ENCODE measurements around the gene SPPL2A. TPM values are rescaled to one million over a fixed set of nuclear protein-coding genes. Genes with fewer than 3 reads are reported as not detected.

SPPL2A gene
- total and polyA plus RNA-seq, 2 experiments from 2014 or later = 37.3 to 198 TPM

GRCh38 chr15:50797926-50798325, 32.4 kb upstream of the SPPL2A start:
- H3K27ac ChIP-seq = no peak overlapping the region
- no peak for TF ChIP-seq CTCF (IDR thresholded peaks at IDR 0.05; ENCODE audit: low read depth, low read length)
- no peak for DNase-seq (ENCODE audit: low read depth in 1 of 2, low spot score in 1 of 2)
- H3K36me3 ChIP-seq = no peaks in the 10 kb centered on the region
- H3K27me3 ChIP-seq = no peaks in the 10 kb centered on the region
- no peaks in the 10 kb centered on the region for H3K4me1 ChIP-seq (ENCODE audit: low read depth)
- H3K9me3 ChIP-seq (ENCODE audit: low read depth) = no peaks in the 10 kb centered on the region
- H3K4me3 ChIP-seq = no peak overlapping the region

GRCh38 chr15:50791486-50791885, 26.0 kb upstream of the SPPL2A start:
- no peak for TF ChIP-seq CTCF (IDR thresholded peaks at IDR 0.05; ENCODE audit: low read depth, low read length)
- no peak overlapping the region for H3K4me3 ChIP-seq
- no peak overlapping the region for H3K27ac ChIP-seq

GRCh38 chr15:50790778-50791453, 25.4 kb upstream of the SPPL2A start:
- no peak overlapping the region for H3K4me3 ChIP-seq
- H3K4me1 ChIP-seq (ENCODE audit: low read depth) = no peaks in the 10 kb centered on the region
- TF ChIP-seq CTCF (IDR thresholded peaks at IDR 0.05; ENCODE audit: low read depth, low read length) = no peak
- H3K27ac ChIP-seq = no peak overlapping the region
- H3K9me3 ChIP-seq (ENCODE audit: low read depth) = no peaks in the 10 kb centered on the region
- no peaks in the 10 kb centered on the region for H3K36me3 ChIP-seq
- H3K27me3 ChIP-seq = no peaks in the 10 kb centered on the region
- DNase-seq (ENCODE audit: low read depth in 1 of 2, low spot score in 1 of 2) = no peak

More at GRCh38 chr15:50791486-50791885, 26.0 kb upstream of the SPPL2A start:
- Histone ChIP-seq H3K27me3 (no peaks in the 10 kb centered on the region), H3K4me1 (ENCODE audit: low read depth) (no peaks in the 10 kb centered on the region), H3K9me3 (ENCODE audit: low read depth) (no peaks in the 10 kb centered on the region), H3K36me3 (no peaks in the 10 kb centered on the region)
- no peak for DNase-seq (ENCODE audit: low read depth in 1 of 2, low spot score in 1 of 2)

- no peak for TF ChIP-seq CTCF (IDR thresholded peaks at IDR 0.05; ENCODE audit: low read depth, low read length)
These were observed 21.4 kb upstream of the SPPL2A start for GRCh38 chr15:50786871-50787270.

GRCh38 chr15:50786438-50786837, 20.9 kb upstream of the SPPL2A start:
- TF ChIP-seq CTCF (IDR thresholded peaks at IDR 0.05; ENCODE audit: low read depth, low read length) = no peak
- Histone ChIP-seq H3K27ac (no peak overlapping the region), H3K4me1 (ENCODE audit: low read depth) (peaks cover 22% of the 10 kb centered on the region), H3K4me3 (no peak overlapping the region), H3K9me3 (ENCODE audit: low read depth) (no peaks in the 10 kb centered on the region), H3K27me3 (no peaks in the 10 kb centered on the region), H3K36me3 (no peaks in the 10 kb centered on the region)
- no peak for DNase-seq (ENCODE audit: low read depth in 1 of 2, low spot score in 1 of 2)

More at GRCh38 chr15:50786871-50787270, 21.4 kb upstream of the SPPL2A start:
- Histone ChIP-seq H3K9me3 (ENCODE audit: low read depth) (no peaks in the 10 kb centered on the region), H3K4me1 (ENCODE audit: low read depth) (peaks cover 17% of the 10 kb centered on the region), H3K4me3 (no peak overlapping the region), H3K36me3 (no peaks in the 10 kb centered on the region), H3K27ac (no peak overlapping the region), H3K27me3 (no peaks in the 10 kb centered on the region)
- DNase-seq (ENCODE audit: low read depth in 1 of 2, low spot score in 1 of 2) = no peak

Data from cardiac muscle cell (in vitro differentiated cells and primary cell).